ENCODE measurements around the gene SKOR2.

DNA sequence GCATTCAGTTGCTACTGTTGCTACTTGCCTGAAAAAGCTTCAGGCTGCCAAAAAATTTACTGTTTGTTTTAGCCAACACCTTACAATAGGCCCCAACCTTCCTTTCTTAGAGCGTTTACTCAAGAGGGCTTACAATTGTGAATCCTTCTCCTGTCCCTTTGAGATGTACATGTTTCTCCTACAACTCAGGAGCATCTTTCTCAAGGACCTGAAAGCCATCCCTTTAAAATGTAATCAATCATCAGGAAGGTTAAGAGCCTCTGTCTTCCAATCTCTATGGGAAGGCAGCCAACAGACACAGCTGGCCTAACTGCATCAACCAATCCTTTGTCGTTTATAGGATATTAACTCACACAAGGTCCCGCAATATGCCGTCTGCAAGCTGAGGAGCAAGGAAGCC is 71.9 kb downstream of the SKOR2 start:
- TF ChIP-seq, protein P1, sequence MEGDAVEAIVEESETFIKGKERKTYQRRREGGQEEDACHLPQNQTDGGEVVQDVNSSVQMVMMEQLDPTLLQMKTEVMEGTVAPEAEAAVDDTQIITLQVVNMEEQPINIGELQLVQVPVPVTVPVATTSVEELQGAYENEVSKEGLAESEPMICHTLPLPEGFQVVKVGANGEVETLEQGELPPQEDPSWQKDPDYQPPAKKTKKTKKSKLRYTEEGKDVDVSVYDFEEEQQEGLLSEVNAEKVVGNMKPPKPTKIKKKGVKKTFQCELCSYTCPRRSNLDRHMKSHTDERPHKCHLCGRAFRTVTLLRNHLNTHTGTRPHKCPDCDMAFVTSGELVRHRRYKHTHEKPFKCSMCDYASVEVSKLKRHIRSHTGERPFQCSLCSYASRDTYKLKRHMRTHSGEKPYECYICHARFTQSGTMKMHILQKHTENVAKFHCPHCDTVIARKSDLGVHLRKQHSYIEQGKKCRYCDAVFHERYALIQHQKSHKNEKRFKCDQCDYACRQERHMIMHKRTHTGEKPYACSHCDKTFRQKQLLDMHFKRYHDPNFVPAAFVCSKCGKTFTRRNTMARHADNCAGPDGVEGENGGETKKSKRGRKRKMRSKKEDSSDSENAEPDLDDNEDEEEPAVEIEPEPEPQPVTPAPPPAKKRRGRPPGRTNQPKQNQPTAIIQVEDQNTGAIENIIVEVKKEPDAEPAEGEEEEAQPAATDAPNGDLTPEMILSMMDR (IDR thresholded peaks at IDR 0.05; ENCODE audit: insufficient read depth, low read depth, low read length): no peak
- no peak for TF ChIP-seq EZH2 (IDR thresholded peaks at IDR 0.05; ENCODE audit: insufficient read depth, low read length)

Measured in astrocyte (in vitro differentiated cells and primary cell).